ENCODE measurements around the gene SYAP1. TPM values are rescaled to one million over a fixed set of nuclear protein-coding genes. Genes with fewer than 3 reads are reported as not detected.

Gene SYAP1
- total and polyA plus RNA-seq, 2 of the 8 experiments (the other 6 are each of a cell fraction or from before 2014, with no cell fraction given), result 2.9 to 20.3 TPM

- no peak for TF ChIP-seq HDAC2 (IDR thresholded peaks at IDR 0.05; ENCODE audit: borderline replicate concordance in 1 of 2, low read depth in 2 of 2, low read length in 2 of 2)
Observed at GRCh38 chrX:16708016-16708415, 11.4 kb upstream of the SYAP1 start (continued).
